ENCODE measurements around the gene ERC2. TPM values are rescaled to one million over a fixed set of nuclear protein-coding genes. Genes with fewer than 3 reads are reported as not detected.
"Not testable (repeated sequence)": the region's sequence is repeated elsewhere in the genome, so short reads cannot be mapped to it uniquely, and the experiment has no call there.

ERC2 gene
- total and polyA plus RNA-seq, 5 donors from 2014 or later, result not detected

DNA sequence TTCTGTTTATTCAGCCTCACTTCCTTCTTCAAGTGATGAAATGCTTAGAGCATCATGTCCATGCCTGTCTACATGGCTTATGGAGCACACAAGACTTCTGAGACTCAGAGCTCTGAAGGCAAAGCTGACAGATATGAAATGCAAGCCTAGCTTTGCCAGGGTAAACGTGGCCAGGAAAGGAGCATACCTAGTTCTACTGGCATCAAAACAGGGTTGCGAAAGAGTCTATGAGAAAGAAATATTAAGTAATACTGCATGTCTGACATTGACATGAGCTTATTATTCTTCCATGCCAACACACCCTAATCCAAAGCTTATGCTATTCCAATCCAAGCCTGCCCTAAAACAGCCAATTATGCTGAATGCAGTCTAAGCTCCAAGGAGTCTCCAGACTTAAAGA is 391.5 kb downstream of the ERC2 start:
- no peak overlapping the region for H3K27ac Mint-ChIP-seq
- Histone ChIP-seq H3K27me3 (ENCODE audit: control insufficient read depth, insufficient read depth, low read length) (no peaks in the 10 kb centered on the region), H3K4me3 (ENCODE audit: low read depth, low read length) (no peak overlapping the region), H3K36me3 (ENCODE audit: control insufficient read depth, insufficient read depth, low read length) (no peaks in the 10 kb centered on the region), H3K4me1 (ENCODE audit: control insufficient read depth, insufficient read depth, low read length, poor library complexity, severe bottlenecking) (no peaks in the 10 kb centered on the region), H3K9me3 (ENCODE audit: control insufficient read depth in 2 of 2, low read length in 2 of 2) (no peaks in the 10 kb centered on the region), H3K27ac (ENCODE audit: insufficient read depth, low read length, poor library complexity, severe bottlenecking) (no peak overlapping the region)
- H3K9me3 Mint-ChIP-seq, result peaks cover 0 to 5% (median 0%) of the 10 kb centered on the region in 7 donors
- H3K4me1 Mint-ChIP-seq, result no peaks in the 10 kb centered on the region
- no peak for DNase-seq
- peaks cover 4% of the 10 kb centered on the region for H3K27me3 Mint-ChIP-seq
- no peaks in the 10 kb centered on the region for H3K36me3 Mint-ChIP-seq
- ATAC-seq (ENCODE audit: low read depth in 2 of 2), result no peak
- no peak overlapping the region for H3K4me3 Mint-ChIP-seq

DNA sequence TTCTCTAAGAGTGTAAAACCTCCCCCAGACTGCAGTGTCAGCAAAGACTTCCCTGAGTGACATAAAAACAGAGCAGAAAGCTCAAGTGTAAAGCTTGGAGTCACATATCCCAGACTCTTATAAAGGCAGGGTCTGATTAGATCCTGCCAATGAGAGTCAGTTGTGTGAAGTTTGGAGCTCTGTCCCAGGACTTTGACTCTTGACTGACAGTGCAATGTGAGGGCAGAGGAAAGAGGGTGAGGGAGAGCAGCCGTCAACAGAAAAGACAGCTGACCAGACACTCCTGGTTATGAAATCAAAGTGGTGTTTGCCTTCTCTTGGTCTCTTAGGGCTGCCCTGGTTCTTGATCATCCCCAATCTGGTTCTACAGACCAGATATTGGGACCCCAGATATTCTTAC is 393.2 kb downstream of the ERC2 start:
- no peak overlapping the region for H3K4me3 ChIP-seq (ENCODE audit: low read depth, low read length)
- H3K36me3 Mint-ChIP-seq, result no peaks in the 10 kb centered on the region
- H3K4me3 Mint-ChIP-seq, result no peak overlapping the region
- no peaks in the 10 kb centered on the region for H3K27me3 ChIP-seq (ENCODE audit: control insufficient read depth, insufficient read depth, low read length)
- peaks cover 0 to 2% (median 0%) of the 10 kb centered on the region in 7 donors for H3K9me3 Mint-ChIP-seq
- H3K9me3 ChIP-seq (ENCODE audit: control insufficient read depth in 2 of 2, low read length in 2 of 2), result no peaks in the 10 kb centered on the region
- no peak overlapping the region for H3K27ac ChIP-seq (ENCODE audit: insufficient read depth, low read length, poor library complexity, severe bottlenecking)
- H3K4me1 Mint-ChIP-seq, result no peaks in the 10 kb centered on the region
- H3K27ac Mint-ChIP-seq, result no peak overlapping the region
- no peak for DNase-seq
- no peaks in the 10 kb centered on the region for H3K36me3 ChIP-seq (ENCODE audit: control insufficient read depth, insufficient read depth, low read length)
- ATAC-seq (ENCODE audit: low read depth in 2 of 2), result no peak
- no peaks in the 10 kb centered on the region for H3K4me1 ChIP-seq (ENCODE audit: control insufficient read depth, insufficient read depth, low read length, poor library complexity, severe bottlenecking)
- H3K27me3 Mint-ChIP-seq, result peaks cover 10% of the 10 kb centered on the region

DNA sequence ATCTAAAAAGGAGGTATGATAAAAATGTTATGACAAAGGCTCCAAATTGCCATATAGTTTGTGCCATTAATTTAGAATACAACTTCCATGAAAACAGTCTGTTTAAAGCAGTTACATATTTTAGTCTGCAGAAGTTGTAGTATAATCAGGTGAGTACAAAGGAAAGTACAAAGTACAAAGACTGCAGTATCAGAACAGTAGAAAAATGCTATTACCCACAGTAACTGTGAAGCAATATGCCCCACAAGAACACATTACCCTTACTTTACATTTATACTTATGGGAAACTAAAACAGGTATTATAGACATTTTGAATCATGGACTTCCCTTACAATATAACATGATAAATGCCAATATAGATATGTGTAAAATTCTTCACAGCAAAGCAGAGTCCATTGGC is 398.5 kb downstream of the ERC2 start:
- no peaks in the 10 kb centered on the region for H3K36me3 Mint-ChIP-seq
- Histone ChIP-seq H3K36me3 (ENCODE audit: control insufficient read depth, insufficient read depth, low read length) (no peaks in the 10 kb centered on the region), H3K4me3 (ENCODE audit: low read depth, low read length) (no peak overlapping the region), H3K4me1 (ENCODE audit: control insufficient read depth, insufficient read depth, low read length, poor library complexity, severe bottlenecking) (no peaks in the 10 kb centered on the region), H3K9me3 (ENCODE audit: control insufficient read depth in 2 of 2, low read length in 2 of 2) (no peaks in the 10 kb centered on the region), H3K27ac (ENCODE audit: insufficient read depth, low read length, poor library complexity, severe bottlenecking) (no peak overlapping the region), H3K27me3 (ENCODE audit: control insufficient read depth, insufficient read depth, low read length) (no peaks in the 10 kb centered on the region)
- H3K27ac Mint-ChIP-seq, result no peak overlapping the region
- no peak for ATAC-seq (ENCODE audit: low read depth in 2 of 2)
- no peak overlapping the region for H3K4me3 Mint-ChIP-seq
- DNase-seq, result no peak
- peaks cover 10% of the 10 kb centered on the region for H3K27me3 Mint-ChIP-seq
- peaks cover under 1 to 8% (median 2%) of the 10 kb centered on the region in 7 donors for H3K9me3 Mint-ChIP-seq
- no peaks in the 10 kb centered on the region for H3K4me1 Mint-ChIP-seq

DNA sequence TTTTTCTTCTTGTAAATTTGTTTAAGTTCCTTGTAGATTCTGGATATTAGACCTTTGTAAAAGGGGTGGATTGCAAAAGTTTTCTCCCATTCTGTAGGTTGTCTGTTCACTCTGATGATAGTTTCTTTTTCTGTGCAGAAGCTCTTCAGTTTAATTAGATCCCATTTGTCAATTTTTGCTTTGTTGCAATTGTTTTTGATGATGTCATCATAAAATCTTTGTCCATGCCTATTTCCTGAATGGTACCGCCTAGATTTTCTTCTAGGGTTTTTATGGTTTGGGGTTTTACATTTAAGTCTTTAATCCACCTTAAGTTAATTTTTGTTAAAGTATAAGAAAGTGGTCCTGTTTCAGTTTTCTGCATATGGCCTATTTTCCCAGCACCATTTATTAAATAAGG is 401.9 kb downstream of the ERC2 start:
- peak overlapping the region in 1 of 3 donors; percentile 11 for H3K27ac Mint-ChIP-seq
- not testable (repeated sequence) for ATAC-seq (ENCODE audit: low read depth in 2 of 2); H3K4me3 Mint-ChIP-seq; H3K27ac ChIP-seq (ENCODE audit: insufficient read depth, low read length, poor library complexity, severe bottlenecking); H3K4me1 ChIP-seq (ENCODE audit: control insufficient read depth, insufficient read depth, low read length, poor library complexity, severe bottlenecking); H3K4me1 Mint-ChIP-seq; H3K36me3 ChIP-seq (ENCODE audit: control insufficient read depth, insufficient read depth, low read length); H3K27me3 Mint-ChIP-seq; H3K36me3 Mint-ChIP-seq; H3K9me3 ChIP-seq (ENCODE audit: control insufficient read depth in 2 of 2, low read length in 2 of 2); DNase-seq; H3K9me3 Mint-ChIP-seq; H3K4me3 ChIP-seq (ENCODE audit: low read depth, low read length); H3K27me3 ChIP-seq (ENCODE audit: control insufficient read depth, insufficient read depth, low read length)

DNA sequence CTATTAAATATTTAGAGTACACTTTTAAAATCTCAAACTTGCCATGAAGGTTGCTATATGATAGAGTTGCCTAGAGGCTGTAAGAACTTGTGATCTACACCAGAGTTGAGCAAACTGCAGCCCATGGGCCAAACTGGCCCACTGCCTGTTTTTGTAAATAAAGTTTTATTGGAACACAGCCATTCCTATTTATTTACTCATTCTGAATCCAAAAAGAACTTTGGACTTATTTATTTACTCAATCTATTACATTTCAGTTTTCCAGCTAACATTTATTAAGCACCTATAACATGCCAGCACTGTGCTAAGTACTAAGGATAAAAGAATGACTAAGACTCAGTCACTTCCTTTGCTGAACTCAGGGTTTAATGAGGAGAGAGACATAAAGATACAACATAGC is 403.6 kb downstream of the ERC2 start:
- no peak for DNase-seq
- H3K9me3 ChIP-seq (ENCODE audit: control insufficient read depth in 2 of 2, low read length in 2 of 2), result no peaks in the 10 kb centered on the region
- no peak overlapping the region for H3K4me3 ChIP-seq (ENCODE audit: low read depth, low read length)
- no peak overlapping the region for H3K27ac ChIP-seq (ENCODE audit: insufficient read depth, low read length, poor library complexity, severe bottlenecking)
- H3K27ac Mint-ChIP-seq, result no peak overlapping the region
- H3K4me1 ChIP-seq (ENCODE audit: control insufficient read depth, insufficient read depth, low read length, poor library complexity, severe bottlenecking), result no peaks in the 10 kb centered on the region
- no peaks in the 10 kb centered on the region for H3K27me3 Mint-ChIP-seq
- no peaks in the 10 kb centered on the region for H3K36me3 ChIP-seq (ENCODE audit: control insufficient read depth, insufficient read depth, low read length)
- no peak for ATAC-seq (ENCODE audit: low read depth in 2 of 2)
- H3K36me3 Mint-ChIP-seq, result no peaks in the 10 kb centered on the region
- no peaks in the 10 kb centered on the region for H3K27me3 ChIP-seq (ENCODE audit: control insufficient read depth, insufficient read depth, low read length)
- H3K4me1 Mint-ChIP-seq, result no peaks in the 10 kb centered on the region
- H3K9me3 Mint-ChIP-seq, result peaks cover 0 to 8% (median 4%) of the 10 kb centered on the region in 7 donors
- H3K4me3 Mint-ChIP-seq, result no peak overlapping the region

DNA sequence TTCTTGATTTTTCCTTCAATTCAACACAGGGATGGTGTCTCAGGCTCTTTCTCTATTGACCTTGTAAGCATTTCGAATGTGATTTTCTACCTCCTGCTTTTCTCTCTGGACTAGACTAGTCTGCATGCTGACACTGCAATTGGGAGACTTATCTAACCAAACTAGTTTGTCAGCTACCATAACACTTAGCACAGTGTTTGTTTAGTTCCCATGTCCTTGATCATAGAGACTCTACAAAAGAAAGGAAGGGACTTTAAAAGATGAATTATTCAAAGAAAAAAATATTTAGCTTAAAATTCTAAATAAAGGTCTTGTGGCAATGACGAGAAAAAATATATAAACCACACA is 407.0 kb downstream of the ERC2 start:
- peaks cover 0 to 6% (median 1%) of the 10 kb centered on the region in 7 donors for H3K9me3 Mint-ChIP-seq

DNA sequence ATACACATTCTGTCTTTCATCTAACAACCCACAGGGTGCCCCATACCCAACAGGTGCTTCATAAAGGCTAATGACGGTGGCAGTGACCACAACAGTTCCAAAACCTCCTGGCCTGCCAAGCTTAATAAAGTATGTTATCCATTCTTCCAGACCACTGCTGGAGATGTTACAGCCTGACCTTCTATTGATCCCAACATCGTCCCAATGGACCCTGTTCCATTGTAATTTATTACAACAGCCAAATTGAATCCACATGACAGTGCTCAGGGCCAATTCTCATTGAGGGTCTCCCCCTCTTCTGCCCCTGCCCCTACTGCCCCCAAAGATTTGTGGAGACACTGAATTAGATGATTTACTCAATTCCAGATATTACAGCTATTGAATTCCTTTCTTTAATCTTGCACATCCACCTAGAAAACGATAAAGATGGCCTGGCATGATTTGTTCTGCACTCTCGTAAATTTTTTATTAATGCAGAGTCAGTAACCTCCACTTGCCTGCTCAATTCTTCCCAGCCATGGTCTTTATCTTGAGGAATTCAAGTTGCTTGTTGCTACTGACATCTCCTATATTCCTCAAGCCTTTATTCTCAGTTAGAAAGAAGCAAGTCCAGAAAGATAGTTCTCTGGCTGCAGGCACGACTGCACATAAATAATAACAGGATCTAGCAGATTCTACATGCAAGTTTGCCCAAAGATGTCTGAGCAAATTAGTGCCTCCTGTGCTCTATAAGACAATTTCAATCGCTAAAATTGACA is 407.6 kb downstream of the ERC2 start:
- no peak for ATAC-seq (ENCODE audit: low read depth in 2 of 2)
- Histone ChIP-seq H3K4me1 (ENCODE audit: control insufficient read depth, insufficient read depth, low read length, poor library complexity, severe bottlenecking) (no peaks in the 10 kb centered on the region), H3K9me3 (ENCODE audit: control insufficient read depth in 2 of 2, low read length in 2 of 2) (no peaks in the 10 kb centered on the region), H3K36me3 (ENCODE audit: control insufficient read depth, insufficient read depth, low read length) (no peaks in the 10 kb centered on the region), H3K4me3 (ENCODE audit: low read depth, low read length) (no peak overlapping the region), H3K27ac (ENCODE audit: insufficient read depth, low read length, poor library complexity, severe bottlenecking) (no peak overlapping the region), H3K27me3 (ENCODE audit: control insufficient read depth, insufficient read depth, low read length) (no peaks in the 10 kb centered on the region)
- no peaks in the 10 kb centered on the region for H3K4me1 Mint-ChIP-seq
- no peak overlapping the region for H3K4me3 Mint-ChIP-seq
- no peak overlapping the region for H3K27ac Mint-ChIP-seq
- no peaks in the 10 kb centered on the region for H3K27me3 Mint-ChIP-seq
- DNase-seq, result no peak
- H3K36me3 Mint-ChIP-seq, result no peaks in the 10 kb centered on the region
- H3K9me3 Mint-ChIP-seq, result peaks cover 0 to 6% (median 1%) of the 10 kb centered on the region in 7 donors

More for the DNA sequence above, 407.0 kb downstream of the ERC2 start:
- Mint-ChIP-seq H3K36me3 (no peaks in the 10 kb centered on the region), H3K27ac (no peak overlapping the region), H3K27me3 (no peaks in the 10 kb centered on the region), H3K4me1 (no peaks in the 10 kb centered on the region), H3K4me3 (no peak overlapping the region)
- no peak for DNase-seq
- ATAC-seq (ENCODE audit: low read depth in 2 of 2), result no peak
- no peaks in the 10 kb centered on the region for H3K9me3 ChIP-seq (ENCODE audit: control insufficient read depth in 2 of 2, low read length in 2 of 2)
- no peaks in the 10 kb centered on the region for H3K36me3 ChIP-seq (ENCODE audit: control insufficient read depth, insufficient read depth, low read length)
- H3K27ac ChIP-seq (ENCODE audit: insufficient read depth, low read length, poor library complexity, severe bottlenecking), result no peak overlapping the region
- H3K27me3 ChIP-seq (ENCODE audit: control insufficient read depth, insufficient read depth, low read length), result no peaks in the 10 kb centered on the region
- no peaks in the 10 kb centered on the region for H3K4me1 ChIP-seq (ENCODE audit: control insufficient read depth, insufficient read depth, low read length, poor library complexity, severe bottlenecking)
- no peak overlapping the region for H3K4me3 ChIP-seq (ENCODE audit: low read depth, low read length)

DNA sequence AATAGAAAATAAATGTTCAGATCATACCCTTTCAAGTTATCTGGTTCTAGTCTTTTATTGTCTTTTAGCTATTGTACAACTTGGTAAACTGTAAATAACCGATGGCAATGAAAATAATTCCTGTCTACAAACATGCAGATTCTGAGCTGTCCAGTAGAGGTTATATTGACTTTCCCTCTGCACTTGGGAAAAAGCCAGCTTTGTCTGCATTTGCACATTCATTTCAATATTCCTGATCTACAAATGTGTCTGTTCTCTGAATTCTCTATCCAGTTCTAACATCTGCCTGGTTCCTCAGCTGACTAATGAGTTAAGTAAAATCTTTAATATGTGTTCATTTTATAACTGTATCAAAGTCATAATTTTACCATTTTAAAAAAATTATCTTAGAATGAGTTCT is 408.5 kb downstream of the ERC2 start:
- H3K27ac Mint-ChIP-seq, result no peak overlapping the region
- H3K4me3 Mint-ChIP-seq, result no peak overlapping the region
- H3K4me1 Mint-ChIP-seq, result no peaks in the 10 kb centered on the region
- H3K36me3 ChIP-seq (ENCODE audit: control insufficient read depth, insufficient read depth, low read length), result no peaks in the 10 kb centered on the region
- H3K27me3 Mint-ChIP-seq, result no peaks in the 10 kb centered on the region
- no peak overlapping the region for H3K27ac ChIP-seq (ENCODE audit: insufficient read depth, low read length, poor library complexity, severe bottlenecking)
- no peaks in the 10 kb centered on the region for H3K9me3 ChIP-seq (ENCODE audit: control insufficient read depth in 2 of 2, low read length in 2 of 2)
- DNase-seq (no peak), ATAC-seq (ENCODE audit: low read depth in 2 of 2) (no peak)
- H3K27me3 ChIP-seq (ENCODE audit: control insufficient read depth, insufficient read depth, low read length), result no peaks in the 10 kb centered on the region
- H3K4me1 ChIP-seq (ENCODE audit: control insufficient read depth, insufficient read depth, low read length, poor library complexity, severe bottlenecking), result no peaks in the 10 kb centered on the region
- peaks cover 0 to 5% (median 0%) of the 10 kb centered on the region in 7 donors for H3K9me3 Mint-ChIP-seq
- H3K36me3 Mint-ChIP-seq, result no peaks in the 10 kb centered on the region
- no peak overlapping the region for H3K4me3 ChIP-seq (ENCODE audit: low read depth, low read length)

Measured in CD4-positive, CD25-positive, alpha-beta regulatory T cell (primary cell).